ENCODE data around the gene STAB1. TPM values are rescaled to one million over a fixed set of nuclear protein-coding genes. Genes with fewer than 3 reads are reported as not detected.

The STAB1 gene
- total RNA-seq, 6 donors from 2014 or later = 42.9 to 259 (median 125) TPM

DNA sequence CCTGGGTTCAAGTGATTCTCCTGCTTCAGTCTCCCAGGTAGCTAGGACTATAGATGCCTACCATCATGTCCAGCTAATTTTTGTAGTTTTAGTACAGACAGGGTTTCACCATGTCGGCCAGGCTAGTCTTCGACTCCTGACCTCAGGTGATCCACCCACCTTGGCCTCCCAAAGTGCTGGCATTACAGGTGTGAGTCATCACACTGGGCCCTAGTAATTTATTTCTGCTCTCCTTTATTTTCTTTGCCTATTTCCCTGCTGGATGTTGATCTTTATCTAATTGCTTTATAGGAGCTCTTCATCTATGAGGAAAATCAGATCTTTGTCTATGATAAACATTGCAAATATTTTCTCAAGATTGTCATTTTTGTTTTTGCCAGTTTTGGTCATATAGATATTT lies 72.9 kb downstream of the STAB1 start:
- H3K4me3 ChIP-seq = no peak overlapping the region
- H3K27me3 ChIP-seq = no peaks in the 10 kb centered on the region
- DNase-seq = no peak
- TF ChIP-seq POLR2A (IDR thresholded peaks at IDR 0.05) = no peak
- TF ChIP-seq, protein P1, sequence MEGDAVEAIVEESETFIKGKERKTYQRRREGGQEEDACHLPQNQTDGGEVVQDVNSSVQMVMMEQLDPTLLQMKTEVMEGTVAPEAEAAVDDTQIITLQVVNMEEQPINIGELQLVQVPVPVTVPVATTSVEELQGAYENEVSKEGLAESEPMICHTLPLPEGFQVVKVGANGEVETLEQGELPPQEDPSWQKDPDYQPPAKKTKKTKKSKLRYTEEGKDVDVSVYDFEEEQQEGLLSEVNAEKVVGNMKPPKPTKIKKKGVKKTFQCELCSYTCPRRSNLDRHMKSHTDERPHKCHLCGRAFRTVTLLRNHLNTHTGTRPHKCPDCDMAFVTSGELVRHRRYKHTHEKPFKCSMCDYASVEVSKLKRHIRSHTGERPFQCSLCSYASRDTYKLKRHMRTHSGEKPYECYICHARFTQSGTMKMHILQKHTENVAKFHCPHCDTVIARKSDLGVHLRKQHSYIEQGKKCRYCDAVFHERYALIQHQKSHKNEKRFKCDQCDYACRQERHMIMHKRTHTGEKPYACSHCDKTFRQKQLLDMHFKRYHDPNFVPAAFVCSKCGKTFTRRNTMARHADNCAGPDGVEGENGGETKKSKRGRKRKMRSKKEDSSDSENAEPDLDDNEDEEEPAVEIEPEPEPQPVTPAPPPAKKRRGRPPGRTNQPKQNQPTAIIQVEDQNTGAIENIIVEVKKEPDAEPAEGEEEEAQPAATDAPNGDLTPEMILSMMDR (IDR thresholded peaks at IDR 0.05) = no peak
- no peak for TF ChIP-seq EP300 (IDR thresholded peaks at IDR 0.05)
- no peak for TF ChIP-seq POLR2AphosphoS5 (IDR thresholded peaks at IDR 0.05)
- peaks cover 0 to 63% (median 13%) of the 10 kb centered on the region in 4 donors for H3K36me3 ChIP-seq
- peaks cover 0 to 4% (median 4%) of the 10 kb centered on the region in 4 donors for H3K4me1 ChIP-seq
- H3K27ac ChIP-seq = no peak overlapping the region
- H3K9me3 ChIP-seq = no peaks in the 10 kb centered on the region
- ATAC-seq (ENCODE audit: low FRiP score in 2 of 2) = no peak
- 88 to 95% methylated on average over 2 of the region's 2 CpGs for WGBS, 2 donors

DNA sequence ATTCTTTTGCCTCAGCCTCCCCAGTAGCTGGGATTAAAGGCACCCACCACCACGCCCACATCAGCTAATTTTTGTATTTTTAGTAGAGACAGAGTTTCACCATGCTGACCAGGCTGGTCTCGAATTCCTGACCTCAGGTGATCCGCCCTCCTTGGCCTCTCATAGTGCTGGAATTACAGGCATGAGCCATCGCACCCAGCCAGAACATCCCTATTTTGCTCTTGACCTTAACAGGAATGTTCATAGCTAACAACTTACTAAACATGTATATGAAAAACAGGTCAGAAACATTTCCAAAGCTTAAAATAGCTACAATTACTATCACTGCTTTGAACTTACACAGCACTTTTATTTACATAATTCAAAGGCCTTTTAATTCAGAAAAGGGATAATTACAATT lies 74.9 kb downstream of the STAB1 start:
- no peaks in the 10 kb centered on the region for H3K4me1 ChIP-seq
- WGBS, 2 donors = 83 to 84% methylated on average over 4 of the region's 4 CpGs
- ATAC-seq (ENCODE audit: low FRiP score in 2 of 2) (no peak), DNase-seq (no peak)
- H3K9me3 ChIP-seq = no peaks in the 10 kb centered on the region
- H3K27me3 ChIP-seq = no peaks in the 10 kb centered on the region
- no peak overlapping the region for H3K27ac ChIP-seq
- peaks cover 2 to 67% (median 14%) of the 10 kb centered on the region in 4 donors for H3K36me3 ChIP-seq
- no peak overlapping the region for H3K4me3 ChIP-seq
- TF ChIP-seq, protein P1 (IDR thresholded peaks at IDR 0.05) = no peak
- TF ChIP-seq POLR2A (IDR thresholded peaks at IDR 0.05) (no peak), EP300 (IDR thresholded peaks at IDR 0.05) (no peak), POLR2AphosphoS5 (IDR thresholded peaks at IDR 0.05) (no peak)

DNA sequence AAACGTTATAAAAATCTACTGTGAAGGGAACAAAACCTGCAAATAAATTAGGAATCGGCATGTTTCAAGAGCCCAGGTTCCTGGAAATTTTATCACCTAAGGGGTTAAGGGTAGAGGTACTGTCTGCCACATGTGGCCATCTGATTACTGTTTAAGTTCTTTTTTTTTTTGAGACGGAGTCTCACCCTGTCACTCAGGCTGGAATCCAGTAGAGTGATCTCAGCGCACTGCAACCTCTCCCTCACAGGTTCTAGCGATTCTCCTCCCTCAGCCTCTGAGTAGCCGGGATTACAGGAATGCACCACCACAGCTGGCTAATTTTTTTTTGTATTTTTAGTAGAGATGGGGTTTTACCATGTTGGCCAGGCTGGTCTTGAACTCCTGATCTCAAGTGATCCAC lies 77.1 kb downstream of the STAB1 start:
- peaks cover 2 to 71% (median 18%) of the 10 kb centered on the region in 4 donors for H3K36me3 ChIP-seq
- ATAC-seq (ENCODE audit: low FRiP score in 2 of 2) (no peak), DNase-seq (no peak)
- H3K9me3 ChIP-seq = no peaks in the 10 kb centered on the region
- no peak overlapping the region for H3K4me3 ChIP-seq
- H3K4me1 ChIP-seq = no peaks in the 10 kb centered on the region
- TF ChIP-seq POLR2AphosphoS5 (IDR thresholded peaks at IDR 0.05) (no peak), POLR2A (IDR thresholded peaks at IDR 0.05) (no peak), EP300 (IDR thresholded peaks at IDR 0.05) (no peak)
- TF ChIP-seq, protein P1 (IDR thresholded peaks at IDR 0.05) = no peak
- 83 to 84% methylated on average over 6 of the region's 6 CpGs for WGBS, 2 donors
- H3K27me3 ChIP-seq = no peaks in the 10 kb centered on the region
- no peak overlapping the region for H3K27ac ChIP-seq

Small RNA genes within 50 kb of the gene (small RNA-seq; reads per million reads assigned to genes)
- 0 reads per million in 4 donors for gene RNU6-856P
- 0 reads per million in 4 donors for gene RNU6ATAC16P

Other genes starting within 250 kb of the STAB1 start
- 10 to 100 TPM; 18.7 to 68.1 (median 47.8) TPM for gene PPM1M, start 249.6 kb upstream of the STAB1 start, total RNA-seq
- gene WDR82, start 216.7 kb upstream of the STAB1 start, total RNA-seq = 10 to 100 TPM; 23.0 to 63.6 (median 46.8) TPM
- 10 to 100 TPM in 5 of 6 donors, 1 to 10 TPM in 1; 5.5 to 21.0 (median 15.8) TPM for gene GLYCTK, start 207.5 kb upstream of the STAB1 start, total RNA-seq
- gene DNAH1, start 179.0 kb upstream of the STAB1 start, total RNA-seq = 10 to 100 TPM; 10.8 to 67.1 (median 22.4) TPM
- gene BAP1, start 85.3 kb upstream of the STAB1 start, total RNA-seq = 10 to 100 TPM; 58.0 to 90.1 (median 75.1) TPM
- gene PHF7, start 84.7 kb upstream of the STAB1 start, total RNA-seq = 10 to 100 TPM in 3 of 6 donors, 1 to 10 TPM in 3; 5.6 to 14.8 (median 10.0) TPM
- 10 to 100 TPM in 5 of 6 donors, 1 to 10 TPM in 1; 5.1 to 69.0 (median 20.7) TPM for gene SEMA3G, start 50.2 kb upstream of the STAB1 start, total RNA-seq
- gene TNNC1, start 41.3 kb upstream of the STAB1 start, total RNA-seq = 100 to 1,000 TPM in 4 of 6 donors, 10 to 100 TPM in 2; 28.3 to 196 (median 122) TPM
- 100 to 1,000 TPM in 2 of 6 donors, 10 to 100 TPM in 4; 60.7 to 288 (median 83.0) TPM for gene NISCH, start 39.7 kb upstream of the STAB1 start, total RNA-seq
- 100 to 1,000 TPM in 1 of 6 donors, 10 to 100 TPM in 5; 27.3 to 113 (median 46.2) TPM for gene NT5DC2, start 38.5 kb downstream of the STAB1 start, total RNA-seq
- gene UQCC5, start 41.3 kb downstream of the STAB1 start, total RNA-seq = 10 to 100 TPM in 2 of 6 donors, 1 to 10 TPM in 4; 2.0 to 43.0 (median 3.0) TPM
- 100 to 1,000 TPM in 1 of 6 donors, 10 to 100 TPM in 5; 60.9 to 151 (median 81.6) TPM for gene PBRM1, start 190.6 kb downstream of the STAB1 start, total RNA-seq
- 10 to 100 TPM; 12.0 to 93.3 (median 44.1) TPM for gene GNL3, start 190.7 kb downstream of the STAB1 start, total RNA-seq
- gene GLT8D1, start 210.5 kb downstream of the STAB1 start, total RNA-seq = 10 to 100 TPM; 29.3 to 70.2 (median 38.6) TPM
- 10 to 100 TPM; 13.6 to 92.4 (median 77.6) TPM for gene SPCS1, start 210.8 kb downstream of the STAB1 start, total RNA-seq